HEK293 (cell line): ENCODE results near the gene SLIT1.

Experiments
- CTCF ChIA-PET: fragments of 350-600 bp; formaldehyde crosslinking; extraction: SDS; loops from one replicate; lab custom pipeline; 2021; ENCODE audit warnings: antibody characterized with exemption; lab: Yijun Ruan, JAX
- POLR2A ChIA-PET: fragments of 300-600 bp; formaldehyde crosslinking; extraction: SDS; loops from one replicate; lab custom pipeline; 2020; ENCODE audit warnings: antibody characterized with exemption, inconsistent platforms; lab: Yijun Ruan, JAX
- H3K27ac ChIP-seq: fragments of 200-500 bp; sonication (Bioruptor generic); 2 replicates; pipeline ENCODE4 v1.5.1; 2014; ENCODE audit warnings: low read depth, low read length, control low read depth, inconsistent platforms; ENCODE audit errors: extremely low read depth
- H3K36me3 ChIP-seq, 2 experiments: fragments of 200-500 bp in 1 of 2; sonication (Bioruptor generic) in 1 of 2; 1 replicate in 1 of 2; 2 replicates in 1 of 2; pipeline ENCODE4 v1.5.1; 2014 to 2017; ENCODE audit warnings: inconsistent platforms in 2 of 2, low read length in 2 of 2; ENCODE audit not compliant: control insufficient read depth in 2 of 2, insufficient read depth in 1 of 2
- H3K4me1 ChIP-seq: fragments of 200-500 bp; sonication (Bioruptor generic); 2 replicates; pipeline ENCODE4 v1.5.1; 2014; ENCODE audit warnings: mild to moderate bottlenecking, low read length, inconsistent platforms; ENCODE audit not compliant: control insufficient read depth, insufficient read depth
- H3K4me3 ChIP-seq: 2 replicates; pipeline ENCODE4 v1.5.1; 2011; ENCODE audit warnings: low read depth, mild to moderate bottlenecking, control low read depth, low read length, moderate library complexity
- H3K9me3 ChIP-seq: fragments of 200-500 bp; sonication (Bioruptor generic); 2 replicates; pipeline ENCODE4 v1.5.1; 2014; ENCODE audit warnings: low read depth, low read length, inconsistent platforms; ENCODE audit not compliant: control insufficient read depth, insufficient read depth
- GLIS2 ChIP-seq: fragments of 450-650 bp; formaldehyde crosslinking; IDR thresholded peaks from 2 replicates; pipeline ENCODE4 v1.5.1; 2016; ENCODE audit warnings: missing biosample characterization, missing genetic modification characterization
- HIC1 ChIP-seq: fragments of 450-650 bp; formaldehyde crosslinking; IDR thresholded peaks from 2 replicates; pipeline ENCODE4 v1.5.1; 2016; ENCODE audit warnings: missing biosample characterization, missing genetic modification characterization
- KLF17 ChIP-seq: fragments of 450-650 bp; formaldehyde crosslinking; IDR thresholded peaks from 2 replicates; pipeline ENCODE4 v1.5.1; 2016; ENCODE audit warnings: missing biosample characterization, missing genetic modification characterization
- YY2 ChIP-seq: fragments of 450-650 bp; formaldehyde crosslinking; IDR thresholded peaks from 2 replicates; pipeline ENCODE4 v1.5.1; 2016; ENCODE audit warnings: missing biosample characterization, missing genetic modification characterization
- ZBTB1 ChIP-seq: fragments of 450-650 bp; formaldehyde crosslinking; IDR thresholded peaks from 2 replicates; pipeline ENCODE4 v1.5.1; 2016; ENCODE audit warnings: missing biosample characterization, missing genetic modification characterization
- ZFP41 ChIP-seq: fragments of 450-650 bp; formaldehyde crosslinking; IDR thresholded peaks from 2 replicates; pipeline ENCODE4 v1.5.1; 2016; ENCODE audit warnings: missing biosample characterization, missing genetic modification characterization, borderline replicate concordance
- ZNF121 ChIP-seq: fragments of 450-650 bp; formaldehyde crosslinking; IDR thresholded peaks from 2 replicates; pipeline ENCODE4 v1.5.1; 2016; ENCODE audit warnings: missing biosample characterization, missing genetic modification characterization
- ZNF138 ChIP-seq: fragments of 450-650 bp; formaldehyde crosslinking; IDR thresholded peaks from 2 replicates; pipeline ENCODE4 v1.5.1; 2016; ENCODE audit warnings: missing biosample characterization, missing genetic modification characterization, borderline replicate concordance
- ZNF19 ChIP-seq: fragments of 450-650 bp; formaldehyde crosslinking; IDR thresholded peaks from 2 replicates; pipeline ENCODE4; 2016; ENCODE audit warnings: missing biosample characterization, missing genetic modification characterization, low read depth
- ZNF214 ChIP-seq: fragments of 450-650 bp; formaldehyde crosslinking; IDR thresholded peaks from 2 replicates; pipeline ENCODE4 v1.5.1; 2017; ENCODE audit warnings: missing biosample characterization, mild to moderate bottlenecking, missing genetic modification characterization, borderline replicate concordance
- ZNF302 ChIP-seq: fragments of 450-650 bp; formaldehyde crosslinking; IDR thresholded peaks from 2 replicates; pipeline ENCODE4 v1.5.1; 2016; ENCODE audit warnings: missing biosample characterization, missing genetic modification characterization, low read depth
- ZNF341 ChIP-seq: fragments of 450-650 bp; formaldehyde crosslinking; IDR thresholded peaks from 2 replicates; pipeline ENCODE4; 2016; ENCODE audit warnings: low read depth, missing biosample characterization, missing genetic modification characterization
- ZNF362 ChIP-seq: fragments of 450-650 bp; formaldehyde crosslinking; IDR thresholded peaks from 2 replicates; pipeline ENCODE4 v1.5.1; 2016; ENCODE audit warnings: missing biosample characterization, missing genetic modification characterization
- ZNF449 ChIP-seq: fragments of 450-650 bp; formaldehyde crosslinking; IDR thresholded peaks from 2 replicates; pipeline ENCODE4 v1.5.1; 2017; ENCODE audit warnings: missing biosample characterization, mild to moderate bottlenecking, missing genetic modification characterization, moderate library complexity
- ZNF513 ChIP-seq: fragments of 450-650 bp; IDR thresholded peaks from 2 replicates; pipeline ENCODE4 v1.5.1; 2018; ENCODE audit warnings: missing biosample characterization, missing genetic modification characterization
- ZNF571 ChIP-seq: fragments of 450-650 bp; formaldehyde crosslinking; IDR thresholded peaks from 2 replicates; pipeline ENCODE4 v1.5.0; 2017; ENCODE audit warnings: missing biosample characterization, missing genetic modification characterization
- ZNF585B ChIP-seq: fragments of 450-650 bp; formaldehyde crosslinking; IDR thresholded peaks from 2 replicates; pipeline ENCODE4 v1.5.1; 2016; ENCODE audit warnings: missing biosample characterization, missing genetic modification characterization
- ZNF658 ChIP-seq: fragments of 450-650 bp; formaldehyde crosslinking; IDR thresholded peaks from 2 replicates; pipeline ENCODE4; 2016; ENCODE audit warnings: missing biosample characterization, missing genetic modification characterization
- ZNF701 ChIP-seq: fragments of 450-650 bp; formaldehyde crosslinking; IDR thresholded peaks from 2 replicates; pipeline ENCODE4 v1.5.1; 2016; ENCODE audit warnings: missing biosample characterization, missing genetic modification characterization
- ZNF76 ChIP-seq: fragments of 450-650 bp; formaldehyde crosslinking; IDR thresholded peaks from 2 replicates; pipeline ENCODE4; 2016; ENCODE audit warnings: low read depth, missing biosample characterization, missing genetic modification characterization, borderline replicate concordance
- ZNF792 ChIP-seq: fragments of 450-650 bp; formaldehyde crosslinking; IDR thresholded peaks from 2 replicates; pipeline ENCODE4 v1.5.1; 2016; ENCODE audit warnings: missing biosample characterization, missing genetic modification characterization

The SLIT1 gene

GRCh38 chr10:97005349-97005748, 180.4 kb downstream of the SLIT1 start:
- H3K4me3 ChIP-seq: no peak overlapping the region
- TF ChIP-seq ZNF362 (tag by site-specific recombination): no peak
- no peak for TF ChIP-seq ZNF571 (tag by site-specific recombination)
- TF ChIP-seq ZNF792 (tag by site-specific recombination): no peak
- TF ChIP-seq YY2 (tag by site-specific recombination): no peak
- TF ChIP-seq ZNF585B (tag by site-specific recombination): no peak
- TF ChIP-seq HIC1 (tag by site-specific recombination): no peak
- no peak for TF ChIP-seq ZNF302 (tag by site-specific recombination)
- TF ChIP-seq ZNF19 (tag by site-specific recombination): no peak
- no peak for TF ChIP-seq ZNF214 (tag by site-specific recombination)
- TF ChIP-seq ZNF513 (tag by site-specific recombination): no peak
- TF ChIP-seq ZNF138 (tag by site-specific recombination): no peak
- no peak for TF ChIP-seq ZBTB1 (tag by site-specific recombination)
- TF ChIP-seq ZNF121 (tag by site-specific recombination): no peak
- no peak for TF ChIP-seq GLIS2 (tag by site-specific recombination)
- no peak for TF ChIP-seq ZNF701 (tag by site-specific recombination)
- no peak for TF ChIP-seq ZNF449 (tag by site-specific recombination)
- no peak for TF ChIP-seq ZFP41
- no peak for TF ChIP-seq ZNF76 (tag by site-specific recombination)
- TF ChIP-seq, all 188 proteins: peak for 0
- Histone ChIP-seq H3K27ac (no peak overlapping the region), H3K4me1 (no peaks in the 10 kb centered on the region), H3K9me3 (no peaks in the 10 kb centered on the region), H3K36me3 (no peaks in the 10 kb centered on the region)
- ChIA-PET POLR2A (no interaction called here), CTCF (interaction anchor here (1.0 kb wide), 1 partner anchor 225 kb away, joined by 4 read pairs; no protein-coding TSS in a partner anchor)

GRCh38 chr10:97004591-97004990, 181.2 kb downstream of the SLIT1 start:
- no peak for TF ChIP-seq KLF17
- no peak for TF ChIP-seq ZNF214 (tag by site-specific recombination)
- TF ChIP-seq ZNF658 (tag by site-specific recombination): no peak
- TF ChIP-seq ZNF341: 0 out of 2 replicates have a peak, but pooled peaks have one; percentile 21
- ChIA-PET CTCF (interaction anchor here (1.0 kb wide), 1 partner anchor 21 kb away, joined by 3 read pairs; no protein-coding TSS in a partner anchor), POLR2A (interaction anchor here (0.5 kb wide), 1 partner anchor 70 kb away, joined by 4 read pairs; no protein-coding TSS in a partner anchor)
- Histone ChIP-seq H3K4me3 (no peak overlapping the region), H3K4me1 (no peaks in the 10 kb centered on the region), H3K36me3 (no peaks in the 10 kb centered on the region), H3K9me3 (no peaks in the 10 kb centered on the region), H3K27ac (no peak overlapping the region)
